WTC11 (cell line): ENCODE measurements around the gene NAALADL1.

Experiments used
- CREB1 ChIP-seq: sonication (generic); formaldehyde crosslinking; IDR thresholded peaks from 2 replicates; pipeline ENCODE4 v1.8.0; 2023; ENCODE audit warnings: mild to moderate bottlenecking, missing genetic modification reagents
- CTCF ChIP-seq: fragments of 200-600 bp; IDR thresholded peaks from 2 replicates; pipeline ENCODE4 v1.8.0; 2022; ENCODE audit warnings: antibody characterized with exemption
- E2F1 ChIP-seq: sonication (generic); formaldehyde crosslinking; IDR thresholded peaks from 2 replicates; pipeline ENCODE4 v1.8.0; 2022; ENCODE audit warnings: mild to moderate bottlenecking, missing genetic modification reagents
- IRF1 ChIP-seq: sonication (generic); formaldehyde crosslinking; IDR thresholded peaks from 2 replicates; pipeline ENCODE4 v1.8.0; 2023; ENCODE audit warnings: missing genetic modification reagents
- IRF2 ChIP-seq: sonication (generic); formaldehyde crosslinking; IDR thresholded peaks from 2 replicates; pipeline ENCODE4 v1.8.0; 2022; ENCODE audit warnings: low read depth, missing genetic modification reagents, borderline replicate concordance
- SP1 ChIP-seq: sonication (generic); formaldehyde crosslinking; conservative IDR thresholded peaks from 2 replicates; pipeline ENCODE4 v1.8.1; 2022; ENCODE audit warnings: missing genetic modification reagents
- TEAD4 ChIP-seq: sonication (generic); formaldehyde crosslinking; IDR thresholded peaks from 2 replicates; pipeline ENCODE4 v1.8.0; 2022; ENCODE audit warnings: mild to moderate bottlenecking, missing genetic modification reagents
- TP53 ChIP-seq: sonication (generic); formaldehyde crosslinking; IDR thresholded peaks from 2 replicates; pipeline ENCODE4 v1.8.1; 2023; ENCODE audit warnings: mild to moderate bottlenecking, missing genetic modification reagents
- USF2 ChIP-seq: sonication (generic); formaldehyde crosslinking; IDR thresholded peaks from 2 replicates; pipeline ENCODE4 v1.8.1; 2023; ENCODE audit warnings: mild to moderate bottlenecking, missing genetic modification reagents, moderate library complexity
- ZBTB21 ChIP-seq: sonication (generic); formaldehyde crosslinking; IDR thresholded peaks from 2 replicates; pipeline ENCODE4 v1.8.1; 2023; ENCODE audit warnings: mild to moderate bottlenecking, missing genetic modification reagents, borderline replicate concordance

- no peak for TF ChIP-seq IRF1 (CRISPR knock-in tag)
- no peak for TF ChIP-seq CTCF
- no peak for TF ChIP-seq TEAD4 (CRISPR knock-in tag)
- TF ChIP-seq ZBTB21 (CRISPR knock-in tag): no peak
- TF ChIP-seq E2F1 (CRISPR knock-in tag): no peak
- no peak for TF ChIP-seq TP53 (CRISPR knock-in tag)
- TF ChIP-seq USF2 (CRISPR knock-in tag): no peak
- TF ChIP-seq CREB1: no peak
- no peak for TF ChIP-seq SP1 (CRISPR knock-in tag)
- TF ChIP-seq IRF2 (CRISPR knock-in tag): no peak
These were observed 28.9 kb upstream of the NAALADL1 start for GRCh38 chr11:65087216-65087615.
